GM23248 (cell line): ENCODE results near the gene CAMK1D. TPM values are rescaled to one million over a fixed set of nuclear protein-coding genes. Genes with fewer than 3 reads are reported as not detected.
"Not testable (repeated sequence)": the region's sequence is repeated elsewhere in the genome, so short reads cannot be mapped to it uniquely, and the experiment has no call there.

Experiments used
- DNase-seq: peaks from one replicate; pipeline ENCODE4 v3.0.0-alpha.2; 2015
- H2AFZ ChIP-seq: fragments of 200-600 bp; sonication (generic); 2 replicates; pipeline ENCODE4 v1.6.1; 2016; ENCODE audit warnings: antibody characterized with exemption
- H3F3A ChIP-seq: fragments of 200-600 bp; sonication (generic); 2 replicates; pipeline ENCODE4 v1.6.1; 2016; ENCODE audit warnings: mild to moderate bottlenecking, antibody characterized with exemption, mixed run types; ENCODE audit not compliant: insufficient read depth
- H3K27ac ChIP-seq: fragments of 200-600 bp; sonication (generic); 2 replicates; pipeline ENCODE4 v1.5.1; 2016; ENCODE audit warnings: mild to moderate bottlenecking
- H3K27me3 ChIP-seq: fragments of 200-600 bp; sonication (generic); replicated peaks from 2 replicates; pipeline ENCODE4 v1.6.1; 2016; ENCODE audit warnings: mild to moderate bottlenecking; ENCODE audit not compliant: insufficient read depth
- H3K36me3 ChIP-seq: fragments of 200-600 bp; sonication (generic); 2 replicates; pipeline ENCODE4 v1.6.1; 2016; ENCODE audit warnings: low read depth, mild to moderate bottlenecking
- H3K4me1 ChIP-seq: fragments of 200-600 bp; sonication (generic); 2 replicates; pipeline ENCODE4 v1.6.1; 2016; ENCODE audit warnings: mild to moderate bottlenecking; ENCODE audit not compliant: insufficient read depth
- H3K4me2 ChIP-seq: fragments of 200-600 bp; sonication (generic); one replicate; pipeline ENCODE4 v1.6.1; 2016; ENCODE audit warnings: mild to moderate bottlenecking; ENCODE audit not compliant: unreplicated experiment
- H3K4me3 ChIP-seq: fragments of 200-600 bp; sonication (generic); 2 replicates; pipeline ENCODE4 v1.5.1; 2016; ENCODE audit warnings: mild to moderate bottlenecking
- H3K79me2 ChIP-seq: fragments of 200-600 bp; sonication (generic); 2 replicates; pipeline ENCODE4 v1.6.1; 2016; ENCODE audit warnings: mild to moderate bottlenecking; ENCODE audit not compliant: insufficient read depth
- H3K9ac ChIP-seq: fragments of 200-600 bp; sonication (generic); 2 replicates; pipeline ENCODE4 v1.6.1; 2016; ENCODE audit warnings: mild to moderate bottlenecking
- H3K9me2 ChIP-seq: fragments of 200-600 bp; sonication (generic); 2 replicates; pipeline ENCODE4 v1.6.1; 2016; ENCODE audit warnings: mixed run types, mild to moderate bottlenecking, moderate library complexity; ENCODE audit not compliant: insufficient read depth
- H3K9me3 ChIP-seq: fragments of 200-600 bp; sonication (generic); one replicate; pipeline ENCODE4 v1.6.1; 2017; ENCODE audit warnings: low read depth
- H4K20me1 ChIP-seq: fragments of 200-600 bp; sonication (generic); 2 replicates; pipeline ENCODE4 v1.6.0; 2016; ENCODE audit not compliant: insufficient read depth
- EZH2 ChIP-seq: fragments of 200-600 bp; sonication (generic); IDR thresholded peaks from 2 replicates; pipeline ENCODE4 v1.6.1; 2018; ENCODE audit warnings: antibody characterized with exemption, mild to moderate bottlenecking; ENCODE audit not compliant: insufficient read depth, poor library complexity, severe bottlenecking
- EZH2phosphoT487 ChIP-seq: fragments of 200-600 bp; sonication (generic); IDR thresholded peaks from 2 replicates; pipeline ENCODE4 v1.6.1; 2018; ENCODE audit warnings: antibody characterized with exemption, moderate library complexity, mild to moderate bottlenecking, low read depth; ENCODE audit not compliant: insufficient read depth
- WGBS, 2 experiments: methylation state at CpG; one replicate each; pipeline ENCODE4 v1.1.6; 2015 to 2017; ENCODE audit warnings: low lambda C conversion rate in 2 of 2, low coverage in 1 of 2; ENCODE audit errors: missing lambda C conversion rate in 2 of 2; 5-methylcytosine and 5-hydroxymethylcytosine counted together
- in situ Hi-C: fragments of 300-500 bp; cut with MboI; formaldehyde crosslinking; loops from 2 replicates; pipeline ENCODE4 v1.15.0; 2020
- polyA plus RNA-seq: library from polyadenylated mRNA; unstranded; fragments of >200 nt; fragmentation: Nextera tagmentation; extraction: Ambion mirVana; gene quantifications from 2 replicates; pipeline ENCODE4 v1.2.1, GENCODE V29; 2016
- total RNA-seq: library from RNA; depleted of rRNA; stranded (reverse); fragments of >200 nt; shearing (Covaris generic); gene quantifications from 2 replicates; pipeline ENCODE4 v1.2.3, GENCODE V29; 2014

CAMK1D gene
- total and polyA plus RNA-seq, 2 experiments from 2014 or later: 0.22 to 0.55 TPM

DNA sequence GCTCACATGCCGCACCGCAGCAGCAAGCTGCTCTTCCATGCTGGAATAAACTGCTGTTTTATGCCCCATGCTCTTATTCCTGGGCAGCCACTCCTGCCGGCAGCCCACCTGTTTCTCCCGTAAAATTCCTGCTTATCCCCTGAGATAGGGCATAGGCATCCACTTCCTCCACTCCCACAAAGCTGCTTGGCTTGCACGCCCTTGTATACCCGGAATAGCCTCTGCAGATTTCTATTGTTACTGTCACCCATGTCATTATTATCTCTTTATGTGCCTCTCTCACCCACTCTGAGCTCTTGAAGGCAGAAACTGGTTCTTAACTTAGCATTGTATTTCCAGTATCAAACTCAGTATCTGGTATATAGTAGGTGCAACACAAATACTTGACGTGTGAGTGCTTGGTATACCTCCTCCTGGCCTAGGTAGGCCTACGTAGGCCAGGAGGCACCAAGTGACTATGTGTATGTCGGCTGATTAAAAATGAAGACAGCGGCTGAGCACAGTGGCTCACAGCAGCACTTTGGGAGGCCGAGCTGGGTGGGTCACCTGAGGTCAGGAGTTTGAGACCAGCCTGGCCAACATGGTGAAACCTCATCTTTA is 458.8 kb downstream of the CAMK1D start:
- H3K79me2 ChIP-seq: no peaks in the 10 kb centered on the region

DNA sequence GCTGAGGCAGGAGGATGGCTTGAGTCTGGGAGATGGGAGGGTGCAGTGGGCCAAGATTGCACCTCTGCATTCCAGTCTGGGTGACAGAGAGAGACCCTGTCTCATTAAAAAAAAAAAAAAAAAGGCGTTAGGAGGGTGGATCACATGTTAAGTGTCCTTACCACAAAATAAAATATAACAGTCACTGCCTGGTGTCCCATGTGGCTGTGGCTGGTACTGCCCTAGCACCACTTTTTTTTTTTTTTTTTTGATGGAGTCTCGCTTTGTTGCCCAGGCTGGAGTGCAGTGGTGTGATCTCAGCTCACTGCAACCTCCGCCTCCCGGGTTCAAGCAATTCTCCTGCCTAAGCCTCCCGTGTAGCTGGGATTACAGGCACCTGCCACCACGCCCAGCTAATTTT is 460.7 kb downstream of the CAMK1D start:
- peak; percentile 3 for DNase-seq
- in situ Hi-C loops: not testable (repeated sequence)

More for the DNA sequence above, 458.8 kb downstream of the CAMK1D start:
- H3K9me3 ChIP-seq: no peaks in the 10 kb centered on the region
- no peak overlapping the region for H2AFZ ChIP-seq
- H3K9me2 ChIP-seq: no peaks in the 10 kb centered on the region
- H4K20me1 ChIP-seq: no peaks in the 10 kb centered on the region
- no peak overlapping the region for H3K27ac ChIP-seq
- H3K27me3 ChIP-seq: no peaks in the 10 kb centered on the region
- WGBS, 2 experiments: 69 to 70% methylated on average over 11 of the region's 11 CpGs
- H3K9ac ChIP-seq: no peak overlapping the region
- no peaks in the 10 kb centered on the region for H3F3A ChIP-seq
- H3K36me3 ChIP-seq: no peaks in the 10 kb centered on the region
- no peak overlapping the region for H3K4me3 ChIP-seq
- no peaks in the 10 kb centered on the region for H3K4me1 ChIP-seq
- in situ Hi-C loops: no loop called here
- no peak for TF ChIP-seq EZH2phosphoT487
- no peak for TF ChIP-seq EZH2
- H3K4me2 ChIP-seq: no peak overlapping the region
- DNase-seq: no peak

DNA sequence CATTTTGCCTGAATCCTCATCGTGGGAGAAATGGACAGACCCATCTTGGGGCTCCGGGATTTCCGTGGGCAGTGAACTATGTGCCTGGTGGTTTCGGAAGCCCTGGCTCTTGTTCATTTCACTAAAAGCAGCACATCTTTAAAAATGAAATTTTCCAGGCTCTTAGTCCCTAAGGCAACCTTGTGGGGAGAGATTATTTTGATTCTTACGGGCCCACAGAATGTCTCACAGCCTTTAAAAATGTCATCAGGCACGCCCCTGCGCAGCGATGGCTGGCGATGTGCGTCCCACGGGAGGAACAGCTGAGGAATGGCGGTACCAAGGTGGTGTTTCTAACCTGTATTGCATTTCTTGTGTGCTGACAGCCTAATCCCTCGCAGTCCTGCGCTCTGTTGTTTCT is 462.5 kb downstream of the CAMK1D start:
- no peaks in the 10 kb centered on the region for H3K4me1 ChIP-seq
- no peaks in the 10 kb centered on the region for H3K27me3 ChIP-seq
- H3K36me3 ChIP-seq: no peaks in the 10 kb centered on the region
- no peak overlapping the region for H3K27ac ChIP-seq
- DNase-seq: no peak
- no peak overlapping the region for H3K4me2 ChIP-seq
- in situ Hi-C loops: no loop called here
- WGBS, 2 experiments: 64 to 68% methylated on average over 14 of the region's 14 CpGs
- H3K9ac ChIP-seq: no peak overlapping the region
- no peak overlapping the region for H2AFZ ChIP-seq
- no peaks in the 10 kb centered on the region for H3K79me2 ChIP-seq
- no peak overlapping the region for H3K4me3 ChIP-seq
- H3K9me2 ChIP-seq: no peaks in the 10 kb centered on the region
- no peaks in the 10 kb centered on the region for H3K9me3 ChIP-seq
- no peaks in the 10 kb centered on the region for H3F3A ChIP-seq
- no peaks in the 10 kb centered on the region for H4K20me1 ChIP-seq
- TF ChIP-seq EZH2 (no peak), EZH2phosphoT487 (no peak)

More for the DNA sequence above, 460.7 kb downstream of the CAMK1D start:
- H3K79me2 ChIP-seq, H3K36me3 ChIP-seq, H3F3A ChIP-seq, H3K9me2 ChIP-seq, H4K20me1 ChIP-seq, H3K27me3 ChIP-seq, H3K9ac ChIP-seq, H2AFZ ChIP-seq, H3K9me3 ChIP-seq, H3K27ac ChIP-seq, H3K4me3 ChIP-seq, H3K4me1 ChIP-seq, H3K4me2 ChIP-seq: not testable (repeated sequence)
- 63 to 73% methylated on average over 6 of the region's 6 CpGs for WGBS, 2 experiments

- Histone ChIP-seq H3K4me2 (no peak overlapping the region), H3K79me2 (no peaks in the 10 kb centered on the region), H2AFZ (no peak overlapping the region), H3K27me3 (no peaks in the 10 kb centered on the region), H3F3A (no peaks in the 10 kb centered on the region), H3K4me3 (no peak overlapping the region), H3K4me1 (no peaks in the 10 kb centered on the region), H3K36me3 (no peaks in the 10 kb centered on the region), H4K20me1 (no peaks in the 10 kb centered on the region), H3K9me2 (no peaks in the 10 kb centered on the region), H3K27ac (no peak overlapping the region), H3K9me3 (no peaks in the 10 kb centered on the region), H3K9ac (no peak overlapping the region)
- no peak for DNase-seq
- WGBS, 2 experiments: 51 to 58% methylated on average over 10 of the region's 10 CpGs
- TF ChIP-seq EZH2phosphoT487 (no peak), EZH2 (no peak)
- in situ Hi-C loops: no loop called here
Observed at GRCh38 chr10:12812571-12812970, 463.2 kb downstream of the CAMK1D start.

- Histone ChIP-seq H2AFZ (no peak overlapping the region), H3K4me1 (no peaks in the 10 kb centered on the region), H3K36me3 (no peaks in the 10 kb centered on the region), H3K9me2 (no peaks in the 10 kb centered on the region), H3K79me2 (no peaks in the 10 kb centered on the region), H3F3A (no peaks in the 10 kb centered on the region), H3K27ac (no peak overlapping the region), H3K27me3 (no peaks in the 10 kb centered on the region), H4K20me1 (no peaks in the 10 kb centered on the region), H3K9ac (no peak overlapping the region), H3K4me3 (no peak overlapping the region), H3K4me2 (no peak overlapping the region), H3K9me3 (no peaks in the 10 kb centered on the region)
- in situ Hi-C loops: no loop called here
- WGBS, 2 experiments: 62 to 63% methylated on average over 9 of the region's 9 CpGs
- no peak for DNase-seq
- TF ChIP-seq EZH2phosphoT487: no peak
- no peak for TF ChIP-seq EZH2
Observed at GRCh38 chr10:12814166-12814565, 464.8 kb downstream of the CAMK1D start.
